ENCODE measurements around the gene SMARCA1. TPM values are rescaled to one million over a fixed set of nuclear protein-coding genes. Genes with fewer than 3 reads are reported as not detected.
"Not testable (repeated sequence)": the region's sequence is repeated elsewhere in the genome, so short reads cannot be mapped to it uniquely, and the experiment has no call there.

SMARCA1 gene
- total RNA-seq, 1 donor from 2014 or later: 26.8 TPM

DNA sequence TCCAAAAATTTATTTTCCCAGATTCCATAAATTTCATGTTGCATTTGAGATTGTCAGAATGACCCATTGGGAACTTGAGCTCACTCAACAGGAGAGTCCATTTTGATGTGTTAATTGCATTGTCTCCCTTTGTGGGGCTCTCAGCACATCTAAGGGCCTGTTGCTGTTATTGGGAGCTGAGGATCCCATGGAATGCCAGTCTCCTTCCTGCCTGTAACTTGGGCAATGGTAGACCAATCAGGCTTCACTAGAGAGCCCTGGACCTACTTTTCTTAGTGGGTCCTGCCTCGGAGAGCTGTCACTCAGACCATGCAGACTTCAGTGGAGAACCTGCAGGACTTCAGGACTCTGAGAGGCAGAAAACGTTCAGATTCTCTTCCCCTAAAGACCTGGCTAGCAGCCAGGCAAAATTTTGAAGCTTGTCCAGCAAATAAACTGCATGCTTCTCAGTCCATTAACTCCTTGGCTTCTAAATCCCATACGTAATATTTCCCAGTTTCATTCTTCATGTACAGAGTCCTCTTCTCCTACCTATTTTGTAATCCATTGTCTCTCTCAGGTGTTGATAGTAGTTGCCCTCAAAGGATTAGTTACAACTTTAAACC lies 41.9 kb upstream of the SMARCA1 start:
- no peaks in the 10 kb centered on the region for H3K9me3 ChIP-seq
- no peak overlapping the region for H3K4me3 ChIP-seq
- H3K27me3 ChIP-seq: no peaks in the 10 kb centered on the region
- no peaks in the 10 kb centered on the region for H3K4me1 ChIP-seq
- TF ChIP-seq POLR2A (IDR thresholded peaks at IDR 0.05) (no peak), POLR2AphosphoS5 (IDR thresholded peaks at IDR 0.05; ENCODE audit: insufficient read depth in 1 of 2, low read depth in 1 of 2) (no peak)
- TF ChIP-seq, protein P1, sequence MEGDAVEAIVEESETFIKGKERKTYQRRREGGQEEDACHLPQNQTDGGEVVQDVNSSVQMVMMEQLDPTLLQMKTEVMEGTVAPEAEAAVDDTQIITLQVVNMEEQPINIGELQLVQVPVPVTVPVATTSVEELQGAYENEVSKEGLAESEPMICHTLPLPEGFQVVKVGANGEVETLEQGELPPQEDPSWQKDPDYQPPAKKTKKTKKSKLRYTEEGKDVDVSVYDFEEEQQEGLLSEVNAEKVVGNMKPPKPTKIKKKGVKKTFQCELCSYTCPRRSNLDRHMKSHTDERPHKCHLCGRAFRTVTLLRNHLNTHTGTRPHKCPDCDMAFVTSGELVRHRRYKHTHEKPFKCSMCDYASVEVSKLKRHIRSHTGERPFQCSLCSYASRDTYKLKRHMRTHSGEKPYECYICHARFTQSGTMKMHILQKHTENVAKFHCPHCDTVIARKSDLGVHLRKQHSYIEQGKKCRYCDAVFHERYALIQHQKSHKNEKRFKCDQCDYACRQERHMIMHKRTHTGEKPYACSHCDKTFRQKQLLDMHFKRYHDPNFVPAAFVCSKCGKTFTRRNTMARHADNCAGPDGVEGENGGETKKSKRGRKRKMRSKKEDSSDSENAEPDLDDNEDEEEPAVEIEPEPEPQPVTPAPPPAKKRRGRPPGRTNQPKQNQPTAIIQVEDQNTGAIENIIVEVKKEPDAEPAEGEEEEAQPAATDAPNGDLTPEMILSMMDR (IDR thresholded peaks at IDR 0.05): no peak
- H3K36me3 ChIP-seq: peaks cover 0 to 17% of the 10 kb centered on the region in 2 donors
- intact Hi-C loops (cut with DNase I): no loop called here
- H3K27ac ChIP-seq: no peak overlapping the region
- DNase-seq (ENCODE audit: extremely low spot score in 2 of 2): no peak

DNA sequence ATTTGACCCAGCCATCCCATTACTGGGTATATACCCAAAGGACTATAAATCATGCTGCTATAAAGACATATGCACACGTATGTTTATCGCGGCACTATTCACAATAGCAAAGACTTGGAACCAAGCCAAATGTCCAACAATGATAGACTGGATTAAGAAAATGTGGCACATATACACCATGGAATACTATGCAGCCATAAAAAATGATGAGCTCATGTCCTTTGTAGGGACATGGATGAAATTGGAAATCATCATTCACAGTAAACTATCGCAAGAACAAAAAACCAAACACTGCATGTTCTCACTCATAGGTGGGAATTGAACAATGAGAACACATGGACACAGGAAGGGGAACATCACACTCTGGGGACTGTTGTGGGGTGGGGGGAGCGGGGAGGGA lies 41.1 kb upstream of the SMARCA1 start:
- intact Hi-C loops (cut with DNase I); H3K27ac ChIP-seq; H3K4me3 ChIP-seq; H3K27me3 ChIP-seq; DNase-seq (ENCODE audit: extremely low spot score in 2 of 2); H3K9me3 ChIP-seq; H3K4me1 ChIP-seq: not testable (repeated sequence)
- peaks cover 0 to 17% of the 10 kb centered on the region in 2 donors for H3K36me3 ChIP-seq

DNA sequence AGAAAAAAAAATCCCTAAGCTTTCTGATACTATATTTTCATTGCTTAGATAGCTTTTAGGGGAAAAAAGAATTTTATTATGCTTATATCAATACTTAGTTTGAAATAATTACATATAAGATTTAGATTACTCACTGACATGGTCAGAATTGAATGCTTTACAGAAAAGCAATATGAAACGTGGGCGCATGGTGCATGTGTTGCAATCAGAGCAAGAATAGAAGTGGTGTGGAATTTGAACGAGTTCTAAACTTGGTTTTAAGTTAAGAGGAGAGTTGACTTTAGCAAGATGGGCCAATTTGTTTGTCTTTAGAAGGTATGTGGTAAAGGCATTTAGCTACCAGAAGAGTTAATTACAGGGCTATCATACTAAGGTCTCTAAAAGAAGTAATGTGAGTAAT lies 38.2 kb upstream of the SMARCA1 start:
- intact Hi-C loops (cut with DNase I): no loop called here
- H3K4me3 ChIP-seq: no peak overlapping the region
- H3K9me3 ChIP-seq: no peaks in the 10 kb centered on the region
- TF ChIP-seq POLR2A (IDR thresholded peaks at IDR 0.05) (no peak), POLR2AphosphoS5 (IDR thresholded peaks at IDR 0.05; ENCODE audit: insufficient read depth in 1 of 2, low read depth in 1 of 2) (no peak)
- TF ChIP-seq, protein P1 (IDR thresholded peaks at IDR 0.05): no peak
- H3K4me1 ChIP-seq: no peaks in the 10 kb centered on the region
- no peak for DNase-seq (ENCODE audit: extremely low spot score in 2 of 2)
- peaks cover 0 to 20% of the 10 kb centered on the region in 2 donors for H3K36me3 ChIP-seq
- H3K27ac ChIP-seq: no peak overlapping the region
- H3K27me3 ChIP-seq: no peaks in the 10 kb centered on the region

DNA sequence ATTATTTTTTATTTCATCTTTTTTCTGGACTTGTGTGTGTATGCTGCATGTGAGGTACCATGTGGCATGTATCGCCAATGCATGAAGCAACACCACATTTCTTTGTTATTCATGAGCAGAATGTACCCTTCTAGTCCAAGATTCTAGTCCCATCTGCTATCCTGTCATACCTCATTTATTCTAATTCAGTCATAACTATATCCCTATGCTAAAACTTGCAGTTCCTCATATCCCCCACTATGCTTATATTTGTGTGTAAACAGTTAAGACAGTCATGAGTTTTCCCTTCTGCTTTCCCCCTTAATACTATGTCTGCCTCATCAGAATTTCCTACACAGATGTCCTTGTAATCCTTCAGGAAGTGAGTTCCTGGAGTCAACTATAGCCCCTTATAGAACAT lies 36.5 kb upstream of the SMARCA1 start:
- Histone ChIP-seq H3K4me3 (no peak overlapping the region), H3K27me3 (no peaks in the 10 kb centered on the region), H3K9me3 (no peaks in the 10 kb centered on the region), H3K36me3 (peaks cover 0 to 20% of the 10 kb centered on the region in 2 donors), H3K27ac (no peak overlapping the region), H3K4me1 (no peaks in the 10 kb centered on the region)
- DNase-seq (ENCODE audit: extremely low spot score in 2 of 2): no peak
- intact Hi-C loops (cut with DNase I): no loop called here
- no peak for TF ChIP-seq POLR2AphosphoS5 (IDR thresholded peaks at IDR 0.05; ENCODE audit: insufficient read depth in 1 of 2, low read depth in 1 of 2)
- TF ChIP-seq, protein P1 (IDR thresholded peaks at IDR 0.05): no peak
- TF ChIP-seq POLR2A (IDR thresholded peaks at IDR 0.05): no peak

DNA sequence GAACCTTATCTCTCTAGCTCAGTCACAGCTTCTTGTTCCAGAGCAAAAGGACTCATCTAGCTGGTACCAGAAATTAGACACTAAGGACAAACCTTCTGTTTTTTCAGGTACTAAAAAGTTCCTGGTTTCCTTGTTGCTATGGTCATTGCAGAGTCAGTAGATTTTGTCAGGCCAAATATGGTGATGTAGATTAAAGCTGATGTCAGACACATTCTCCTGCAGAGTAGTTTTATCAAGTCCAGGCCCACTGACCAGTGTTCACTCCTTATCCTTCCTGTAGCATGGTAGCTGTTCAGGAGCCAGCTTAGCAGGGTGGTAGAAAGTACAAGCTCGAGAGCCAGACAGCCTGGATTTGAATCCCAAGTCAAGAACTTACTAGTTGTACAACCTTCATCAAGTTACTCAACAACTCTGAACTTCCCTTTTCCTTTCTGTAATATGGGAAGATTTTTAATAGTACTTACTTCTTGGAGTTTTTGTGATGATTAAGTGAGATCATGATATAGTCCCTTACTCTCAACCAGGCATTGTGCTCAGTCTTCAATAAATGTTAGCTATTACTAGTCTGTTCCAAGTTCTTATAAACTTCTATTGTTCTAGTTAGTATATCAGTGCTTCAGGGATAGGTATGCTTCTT lies 34.7 kb upstream of the SMARCA1 start:
- intact Hi-C loops (cut with DNase I): no loop called here
- peaks cover 0 to 15% of the 10 kb centered on the region in 2 donors for H3K36me3 ChIP-seq

More for the DNA sequence above, 34.7 kb upstream of the SMARCA1 start:
- Histone ChIP-seq H3K9me3 (no peaks in the 10 kb centered on the region), H3K4me3 (no peak overlapping the region), H3K27ac (no peak overlapping the region), H3K4me1 (no peaks in the 10 kb centered on the region), H3K27me3 (no peaks in the 10 kb centered on the region)
- TF ChIP-seq, protein P1 (IDR thresholded peaks at IDR 0.05): no peak
- no peak for TF ChIP-seq POLR2AphosphoS5 (IDR thresholded peaks at IDR 0.05; ENCODE audit: insufficient read depth in 1 of 2, low read depth in 1 of 2)
- TF ChIP-seq POLR2A (IDR thresholded peaks at IDR 0.05): no peak
- DNase-seq (ENCODE audit: extremely low spot score in 2 of 2): no peak

Data from vagina (tissue), 2 donors.